IMR-90 (cell line): ENCODE measurements around the gene BAZ2A. TPM values are rescaled to one million over a fixed set of nuclear protein-coding genes. Genes with fewer than 3 reads are reported as not detected.

ENCODE experiments used
- ATAC-seq: fragments of 200-7000 bp; cut with Tn5 transposase; 2 replicates; pipeline ENCODE4 v1.9.1; 2020; ENCODE audit warnings: low read depth, mild to moderate bottlenecking, moderate library complexity
- BruUV-seq: library from RNA; stranded (reverse); fragments of 400-500 nt; replicated peaks from 2 replicates; lab custom pipeline; 2021; lab: Mats Ljungman, UMichigan
- CTCF ChIA-PET: fragments of 300-600 bp; formaldehyde crosslinking; extraction: SDS; loops from one replicate; lab custom pipeline; 2021; ENCODE audit warnings: antibody characterized with exemption; lab: Yijun Ruan, JAX
- POLR2A ChIA-PET: fragments of 300-600 bp; sonication (Branson Sonifier 250); formaldehyde crosslinking; loops from one replicate; lab custom pipeline; 2022; ENCODE audit warnings: antibody characterized with exemption; ENCODE audit not compliant: unreplicated experiment; lab: Charles Lee
- DNase-seq: peaks from one replicate; pipeline ENCODE4 v3.0.0; 2013
- H2AFZ ChIP-seq: replicated peaks from 2 replicates; pipeline ENCODE3; 2013; ENCODE audit warnings: low read length, mild to moderate bottlenecking; ENCODE audit not compliant: poor library complexity
- H2AK5ac ChIP-seq: 2 replicates; pipeline ENCODE4 v1.6.1; 2013; ENCODE audit warnings: low read depth, low read length, inconsistent platforms
- H2AK9ac ChIP-seq: replicated peaks from 2 replicates; pipeline ENCODE3; 2013; ENCODE audit warnings: mild to moderate bottlenecking, low read depth, low read length, moderate library complexity; ENCODE audit not compliant: poor library complexity
- H2BK120ac ChIP-seq: 2 replicates; pipeline ENCODE4 v1.6.1; 2013; ENCODE audit warnings: low read depth, low read length, inconsistent platforms
- H2BK15ac ChIP-seq: 3 replicates; pipeline ENCODE4 v1.6.1; 2013; ENCODE audit warnings: low read depth, low read length, inconsistent platforms
- H2BK20ac ChIP-seq: 2 replicates; pipeline ENCODE4 v1.6.1; 2013; ENCODE audit warnings: low read depth, mild to moderate bottlenecking, inconsistent platforms, low read length, moderate library complexity
- H2BK5ac ChIP-seq: 2 replicates; pipeline ENCODE4 v1.6.1; 2013; ENCODE audit warnings: mild to moderate bottlenecking, low read depth, low read length, inconsistent platforms; ENCODE audit not compliant: poor library complexity, severe bottlenecking
- H3K14ac ChIP-seq: replicated peaks from 2 replicates; pipeline ENCODE4 v1.6.1; 2013; ENCODE audit warnings: low read depth, low read length, inconsistent platforms
- H3K18ac ChIP-seq: 2 replicates; pipeline ENCODE4 v1.6.1; 2013; ENCODE audit warnings: low read depth, low read length, control low read depth
- H3K23ac ChIP-seq: 2 replicates; pipeline ENCODE4 v1.6.1; 2013; ENCODE audit warnings: low read depth, low read length, inconsistent platforms
- H3K27ac ChIP-seq: 2 replicates; pipeline ENCODE4 v1.5.1; 2013; ENCODE audit warnings: mild to moderate bottlenecking, control low read depth, low read length; ENCODE audit not compliant: insufficient read depth
- H3K27me3 ChIP-seq: 2 replicates; pipeline ENCODE4 v1.6.1; 2013; ENCODE audit warnings: low read length; ENCODE audit not compliant: control insufficient read depth, insufficient read depth
- H3K36me3 ChIP-seq: 2 replicates; pipeline ENCODE4 v1.6.1; 2013; ENCODE audit warnings: low read length, mixed read lengths; ENCODE audit not compliant: control insufficient read depth, insufficient read depth
- H3K4ac ChIP-seq: 2 replicates; pipeline ENCODE4 v1.6.1; 2013; ENCODE audit warnings: low read depth, low read length, inconsistent platforms
- H3K4me1 ChIP-seq: 2 replicates; pipeline ENCODE4 v1.6.1; 2013; ENCODE audit warnings: low read length, mixed read lengths; ENCODE audit not compliant: control insufficient read depth, insufficient read depth
- H3K4me2 ChIP-seq: 2 replicates; pipeline ENCODE4 v1.6.1; 2013; ENCODE audit warnings: low read depth, mild to moderate bottlenecking, control low read depth, low read length, moderate library complexity
- H3K4me3 ChIP-seq: 2 replicates; pipeline ENCODE4 v1.5.1; 2013; ENCODE audit warnings: low read depth, mild to moderate bottlenecking, control low read depth, low read length, moderate library complexity; ENCODE audit not compliant: insufficient read depth
- H3K56ac ChIP-seq: 2 replicates; pipeline ENCODE4 v1.6.1; 2013; ENCODE audit warnings: low read length, inconsistent platforms; ENCODE audit not compliant: insufficient read depth; ENCODE audit errors: extremely low read depth
- H3K79me1 ChIP-seq, 2 experiments: 2 replicates each; pipeline ENCODE4 v1.6.1; 2013; ENCODE audit warnings: low read length in 2 of 2, inconsistent platforms in 1 of 2, low read depth in 1 of 2
- H3K9ac ChIP-seq: 2 replicates; pipeline ENCODE4 v1.6.1; 2013; ENCODE audit warnings: low read depth, low read length, control low read depth
- H3K9me1 ChIP-seq: 2 replicates; pipeline ENCODE4 v1.6.1; 2013; ENCODE audit warnings: low read length, inconsistent platforms; ENCODE audit not compliant: insufficient read depth
- H3K9me3 ChIP-seq: 2 replicates; pipeline ENCODE4 v1.6.1; 2013; ENCODE audit warnings: low read length; ENCODE audit not compliant: control insufficient read depth, insufficient read depth
- H4K20me1 ChIP-seq: 2 replicates; pipeline ENCODE4 v1.6.1; 2013; ENCODE audit warnings: low read length, inconsistent platforms; ENCODE audit not compliant: insufficient read depth
- H4K5ac ChIP-seq: 2 replicates; pipeline ENCODE4 v1.6.1; 2013; ENCODE audit warnings: mild to moderate bottlenecking, low read depth, low read length, control low read depth
- H4K8ac ChIP-seq, 2 experiments: 2 replicates each; pipeline ENCODE4 v1.6.1; 2013; ENCODE audit warnings: low read depth in 2 of 2, low read length in 2 of 2, control low read depth in 1 of 2, inconsistent platforms in 1 of 2
- H4K91ac ChIP-seq: 2 replicates; pipeline ENCODE4 v1.6.1; 2013; ENCODE audit warnings: low read depth, low read length, inconsistent platforms; ENCODE audit not compliant: insufficient read depth
- BHLHE40 ChIP-seq: fragments of 150-350 bp; IDR thresholded peaks from 2 replicates; pipeline ENCODE4 v1.6.1; 2016; ENCODE audit warnings: mild to moderate bottlenecking, low read depth, low read length
- CEBPB ChIP-seq: IDR thresholded peaks from 2 replicates; pipeline ENCODE4 v1.6.1; 2012; ENCODE audit warnings: low read depth, low read length, improper control_type of control experiment
- CHD1 ChIP-seq: IDR thresholded peaks from 2 replicates; pipeline ENCODE4 v1.6.1; 2012; ENCODE audit warnings: low read depth, low read length, improper control_type of control experiment
- CTCF ChIP-seq: conservative IDR thresholded peaks from 2 replicates; pipeline ENCODE4 v1.5.1; 2012; ENCODE audit warnings: mild to moderate bottlenecking, low read depth, low read length, improper control_type of control experiment
- ELK1 ChIP-seq: fragments of 150-350 bp; IDR thresholded peaks from 2 replicates; pipeline ENCODE4 v1.6.1; 2016; ENCODE audit warnings: low read depth, mild to moderate bottlenecking, low read length, moderate library complexity, borderline replicate concordance
- FOS ChIP-seq: fragments of 150-350 bp; IDR thresholded peaks from 2 replicates; pipeline ENCODE4 v1.6.1; 2016; ENCODE audit warnings: low read depth, low read length
- MAFK ChIP-seq: IDR thresholded peaks from 2 replicates; pipeline ENCODE4 v1.6.1; 2012; ENCODE audit warnings: low read depth, low read length, improper control_type of control experiment
- MAZ ChIP-seq: IDR thresholded peaks from 2 replicates; pipeline ENCODE4 v1.6.1; 2012; ENCODE audit warnings: low read depth, mild to moderate bottlenecking, low read length, improper control_type of control experiment, moderate library complexity, borderline replicate concordance
- MXI1 ChIP-seq: IDR thresholded peaks from 2 replicates; pipeline ENCODE4 v1.6.1; 2012; ENCODE audit warnings: low read depth, mild to moderate bottlenecking, low read length, moderate library complexity, borderline replicate concordance
- NFE2L2 ChIP-seq: fragments of 150-350 bp; IDR thresholded peaks from 2 replicates; pipeline ENCODE4 v1.6.1; 2016; ENCODE audit warnings: low read depth, mild to moderate bottlenecking, low read length
- POLR2A ChIP-seq: IDR thresholded peaks from 2 replicates; pipeline ENCODE4 v1.6.1; 2012; ENCODE audit warnings: mild to moderate bottlenecking, low read depth, low read length
- RAD21 ChIP-seq: IDR thresholded peaks from 2 replicates; pipeline ENCODE4 v1.6.1; 2012; ENCODE audit warnings: low read length, improper control_type of control experiment
- RCOR1 ChIP-seq: IDR thresholded peaks from 2 replicates; pipeline ENCODE4 v1.6.1; 2012; ENCODE audit warnings: mild to moderate bottlenecking, low read length, improper control_type of control experiment; ENCODE audit not compliant: insufficient replicate concordance
- RFX5 ChIP-seq: IDR thresholded peaks from 2 replicates; pipeline ENCODE4 v1.8.0; 2012; ENCODE audit warnings: low read depth, mild to moderate bottlenecking, low read length, moderate library complexity
- SMC3 ChIP-seq: fragments of 150-350 bp; IDR thresholded peaks from 2 replicates; pipeline ENCODE4 v1.6.1; 2016; ENCODE audit warnings: low read depth, mild to moderate bottlenecking, antibody characterized with exemption, low read length, moderate library complexity
- USF2 ChIP-seq: fragments of 150-350 bp; IDR thresholded peaks from 2 replicates; pipeline ENCODE4 v1.6.1; 2017; ENCODE audit warnings: mild to moderate bottlenecking, antibody characterized with exemption, low read length, low read depth
- WGBS, 2 experiments: methylation state at CpG; one replicate each; pipeline versions ENCODE4 v1.1.5 to v1.1.7; 2013; ENCODE audit warnings: missing lambda C conversion rate in 2 of 2; ENCODE audit not compliant: insufficient read length in 1 of 2; ENCODE audit errors: extremely low coverage in 2 of 2; 5-methylcytosine and 5-hydroxymethylcytosine counted together
- dilution Hi-C: fragments of 300-500 bp; cut with HindIII; formaldehyde crosslinking; loops from one replicate; pipeline ENCODE4 v1.14.3; 2018; ENCODE audit warnings: low sequenced_read_pairs; ENCODE audit not compliant: unreplicated experiment
- in situ Hi-C: fragments of 300-500 bp; cut with MboI; formaldehyde crosslinking; loops from 3 replicates; pipeline ENCODE4 v1.14.3; 2019; ENCODE audit warnings: low sequenced_read_pairs, inconsistent platforms, mixed read lengths
- intact Hi-C: fragments of 100-400 bp; cut with micrococcal nuclease; formaldehyde crosslinking; loops from 2 replicates; pipeline ENCODE4 v1.10.0; 2022
- polyA plus RNA-seq, 3 experiments: library from polyadenylated mRNA; depleted of rRNA; stranded (reverse); fragments of >200 nt; gene quantifications; 2 replicates each; pipeline ENCODE4 v1.2.3, GENCODE V29; 2012; ENCODE audit warnings: low replicate concordance in 1 of 3
- total RNA-seq: library from RNA; depleted of rRNA; stranded (reverse); fragments of >200 nt; gene quantifications from 2 replicates; pipeline ENCODE4 v1.2.3, GENCODE V29; 2012

Gene BAZ2A
- total and polyA plus RNA-seq, 2 of the 4 experiments (the other 2 are of a cell fraction) = 15.4 to 42.8 TPM

GRCh38 chr12:56661979-56662638 is 32.0 kb upstream of the BAZ2A start:
- 0 out of 2 replicates have a peak, but pooled peaks cover 8% of the 10 kb centered on the region for H4K20me1 ChIP-seq
- no peak overlapping the region for H3K4me3 ChIP-seq
- H2BK15ac ChIP-seq = no peak overlapping the region
- H2BK5ac ChIP-seq = no peak overlapping the region
- H3K36me3 ChIP-seq = peaks cover 19% of the 10 kb centered on the region
- TF ChIP-seq RAD21 (no peak), ELK1 (no peak), RCOR1 (no peak), CHD1 (no peak), MXI1 (no peak), BHLHE40 (no peak), MAZ (no peak), USF2 (no peak), MAFK (no peak), CTCF (no peak), NFE2L2 (no peak), RFX5 (no peak), SMC3 (no peak), CEBPB (no peak), FOS (no peak), POLR2A (no peak)
- no peak overlapping the region for H3K9ac ChIP-seq
- no peak overlapping the region for H3K23ac ChIP-seq
- H3K9me3 ChIP-seq = no peaks in the 10 kb centered on the region
- no peak overlapping the region for H2AFZ ChIP-seq
- in situ Hi-C loops (no loop called here), dilution Hi-C loops (no loop called here), intact Hi-C loops (no loop called here)
- no peak overlapping the region for H4K91ac ChIP-seq
- DNase-seq = no peak
- no peak overlapping the region for H4K5ac ChIP-seq
- H3K56ac ChIP-seq = no peak overlapping the region
- POLR2A ChIA-PET = no interaction called here
- BruUV-seq = no TSS peak
- CTCF ChIA-PET = interaction anchor here (1.2 kb wide), 1 partner anchor 26 kb away, joined by 3 read pairs; no protein-coding TSS in a partner anchor
- 100% methylated on average over 1 of the region's 13 CpGs; no CpG with 5 or more reads in 1 of the 2 experiments for WGBS, 2 experiments
- no peak overlapping the region for H2BK20ac ChIP-seq
- no peaks in the 10 kb centered on the region for H3K27me3 ChIP-seq
- H3K4me1 ChIP-seq = no peaks in the 10 kb centered on the region
- H4K8ac ChIP-seq = no peak overlapping the region
- no peak overlapping the region for H2AK5ac ChIP-seq
- H3K14ac ChIP-seq = no peak overlapping the region
- H2AK9ac ChIP-seq = no peak overlapping the region
- H3K18ac ChIP-seq = no peak overlapping the region
- no peaks in the 10 kb centered on the region for H3K9me1 ChIP-seq
- H3K4ac ChIP-seq = no peak overlapping the region
- no peak overlapping the region for H2BK120ac ChIP-seq
- ATAC-seq = no peak
- peaks cover 16% of the 10 kb centered on the region in 2 experiments for H3K79me1 ChIP-seq
- no peak overlapping the region for H3K27ac ChIP-seq
- no peak overlapping the region for H3K4me2 ChIP-seq
